Gastroesophageal sphincter (tissue), 4 donors: ENCODE results near the gene ZFHX3. TPM values are rescaled to one million over a fixed set of nuclear protein-coding genes. Genes with fewer than 3 reads are reported as not detected.
A peak's percentile ranks its signal among the peaks of the same experiment; 100 is the strongest.
"Not testable (repeated sequence)": the region's sequence is repeated elsewhere in the genome, so short reads cannot be mapped to it uniquely, and the experiment has no call there.

Experiments
- ATAC-seq: fragments of 150-250 bp; one replicate; pipeline ENCODE4 v1.9.1; 2016; ENCODE audit warnings: mild to moderate bottlenecking, moderate library complexity
- H3K27ac ChIP-seq, 4 donors: fragments of 200-600 bp; sonication (generic) in 3 of 4; 1 replicate in 3 of 4; 2 replicates in 1 of 4; pipeline ENCODE4 v1.5.1; 2016 to 2019
- H3K27me3 ChIP-seq: fragments of 200-600 bp; sonication (generic); one replicate; pipeline ENCODE4 v1.5.1; 2019
- H3K36me3 ChIP-seq, 2 donors: fragments of 200-600 bp; sonication (generic); one replicate each; pipeline ENCODE4 v1.5.1; 2019; ENCODE audit warnings: control low read depth in 1 of 2
- H3K4me1 ChIP-seq, 3 donors: fragments of 200-600 bp; sonication (generic); 1 replicate in 2 of 3; 2 replicates in 1 of 3; pipeline ENCODE4 v1.5.1; 2016 to 2019; ENCODE audit warnings: control low read depth in 2 of 3
- H3K4me3 ChIP-seq, 2 donors: fragments of 200-600 bp; sonication (generic); one replicate each; pipeline ENCODE4 v1.5.1; 2019; ENCODE audit warnings: mild to moderate bottlenecking in 1 of 2, moderate library complexity in 1 of 2
- H3K9me3 ChIP-seq, 3 donors: fragments of 200-600 bp; sonication (generic); one replicate each; pipeline ENCODE4 v1.5.1; 2017 to 2019; ENCODE audit warnings: control low read depth in 2 of 3
- EP300 ChIP-seq: sonication (generic); formaldehyde crosslinking; IDR thresholded peaks from one replicate; pipeline ENCODE4 v1.6.1; 2017; ENCODE audit warnings: antibody characterized with exemption, mild to moderate bottlenecking
- POLR2A ChIP-seq, 2 donors: fragments of 450-650 bp; IDR thresholded peaks; one replicate each; pipeline ENCODE4 v1.6.1; 2017; ENCODE audit warnings: antibody characterized with exemption in 2 of 2, mild to moderate bottlenecking in 2 of 2, moderate library complexity in 1 of 2
- POLR2AphosphoS5 ChIP-seq: sonication (generic); formaldehyde crosslinking; IDR thresholded peaks from one replicate; pipeline ENCODE4 v1.6.1; 2017; ENCODE audit warnings: antibody characterized with exemption
- WGBS, 2 donors: methylation state at CpG; one replicate each; pipeline ENCODE4 v1.1.5; 2018; ENCODE audit warnings: low coverage in 1 of 2; 5-methylcytosine and 5-hydroxymethylcytosine counted together
- total RNA-seq, 4 donors: library from RNA; depleted of rRNA; stranded (reverse); fragments of >200 nt; gene quantifications; one replicate each; pipeline ENCODE4 v1.1.0, GENCODE V29; 2016
- TF ChIP-seq, protein P1 (sequence below), 4 experiments: fragments of 200-600 bp in 2 of 4; fragments of 450-650 bp in 2 of 4; sonication (generic) in 1 of 4; IDR thresholded peaks; one replicate each; pipeline ENCODE4 v1.5.1; 2017 to 2019; ENCODE audit warnings: antibody characterized with exemption in 4 of 4, mild to moderate bottlenecking in 2 of 4, moderate library complexity in 2 of 4

The ZFHX3 gene
- total RNA-seq, 4 donors from 2014 or later, result 24.0 to 47.1 (median 29.5) TPM

DNA sequence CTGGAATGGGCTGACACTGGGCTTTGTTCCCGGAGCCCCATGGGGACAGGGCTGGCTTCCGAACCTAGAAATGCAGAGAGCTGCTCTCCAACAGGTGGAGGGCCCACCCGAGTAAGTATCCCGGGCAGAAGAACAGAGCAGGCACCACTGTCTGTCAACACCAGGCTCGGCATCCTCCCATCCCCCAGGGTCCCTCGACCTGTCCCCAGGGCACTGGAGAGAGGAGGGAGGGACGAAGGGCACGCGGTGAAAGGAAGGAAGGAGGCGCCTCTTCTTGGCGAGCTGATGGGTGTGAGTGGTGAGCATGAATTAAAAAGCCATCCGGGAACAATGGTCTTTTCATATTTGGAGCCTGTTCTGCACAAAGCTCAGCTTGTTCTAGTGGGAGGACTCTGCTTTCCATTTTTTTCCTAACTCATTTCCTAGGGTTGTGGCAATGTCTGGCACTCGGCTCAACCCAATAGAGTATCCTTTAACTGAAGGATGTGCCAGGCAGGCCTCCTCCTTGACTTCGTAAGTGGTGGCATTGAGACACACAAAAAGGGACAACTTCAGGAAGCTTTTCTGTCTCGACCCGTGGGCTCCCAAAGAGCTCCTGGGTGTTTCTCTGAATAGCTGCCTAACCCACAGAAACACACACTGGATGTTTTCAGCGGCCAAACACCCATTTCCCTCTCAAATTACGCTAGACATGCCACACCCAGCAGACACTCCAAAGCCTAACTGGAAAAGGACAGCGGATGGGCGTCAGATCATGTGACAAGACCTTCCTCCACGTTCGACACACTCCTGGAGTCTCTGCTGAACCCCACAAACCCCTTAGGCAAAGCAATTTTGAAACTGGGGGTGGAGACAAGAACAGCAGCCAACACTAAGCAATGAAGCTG, 47.7 kb downstream of the ZFHX3 start:
- ATAC-seq, result peak; percentile 79
- WGBS, 2 donors, result 90% methylated on average over 5 of the region's 22 CpGs; no CpG with 5 or more reads in 1 of the 2 donors

DNA sequence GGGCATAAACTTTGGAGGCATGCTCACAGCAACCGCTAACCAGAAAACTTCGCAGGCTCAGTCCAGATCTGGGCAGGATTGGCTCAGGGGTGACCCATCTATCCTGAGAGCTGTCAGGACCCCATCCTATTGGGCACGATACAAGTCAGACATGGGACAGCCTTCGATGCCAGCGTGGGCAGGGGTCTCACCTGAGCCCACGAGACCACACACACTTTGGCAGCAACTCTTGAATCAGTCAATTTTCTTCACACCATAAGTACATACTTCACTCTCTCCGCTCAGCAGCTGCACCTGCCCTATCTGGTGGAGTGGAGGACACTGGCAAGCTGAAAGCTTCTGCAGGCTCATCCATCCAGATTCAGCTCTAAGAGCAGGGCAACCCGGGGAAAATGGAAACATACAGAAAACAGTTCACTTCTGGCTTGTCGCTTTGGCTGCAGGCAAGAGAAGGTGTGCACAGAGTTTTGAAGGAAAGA, 48.3 kb downstream of the ZFHX3 start:
- H3K9me3 ChIP-seq, result peaks cover 0 to 8% (median 0%) of the 10 kb centered on the region in 3 donors
- no peaks in the 10 kb centered on the region for H3K27me3 ChIP-seq
- no peak for ATAC-seq
- H3K4me1 ChIP-seq, result peaks cover 0 to 52% (median 5%) of the 10 kb centered on the region in 3 donors
- H3K36me3 ChIP-seq, result no peaks in the 10 kb centered on the region
- 14 to 92% methylated on average over 2 to 5 of the region's 9 CpGs for WGBS, 2 donors
- peak overlapping the region in 3 of 4 donors; percentile 34 to 69 (median 53) for H3K27ac ChIP-seq
- H3K4me3 ChIP-seq, result no peak overlapping the region
- TF ChIP-seq EP300, result no peak
- TF ChIP-seq POLR2A (IDR thresholded peaks at IDR 0.05), result no peak
- TF ChIP-seq, protein P1, sequence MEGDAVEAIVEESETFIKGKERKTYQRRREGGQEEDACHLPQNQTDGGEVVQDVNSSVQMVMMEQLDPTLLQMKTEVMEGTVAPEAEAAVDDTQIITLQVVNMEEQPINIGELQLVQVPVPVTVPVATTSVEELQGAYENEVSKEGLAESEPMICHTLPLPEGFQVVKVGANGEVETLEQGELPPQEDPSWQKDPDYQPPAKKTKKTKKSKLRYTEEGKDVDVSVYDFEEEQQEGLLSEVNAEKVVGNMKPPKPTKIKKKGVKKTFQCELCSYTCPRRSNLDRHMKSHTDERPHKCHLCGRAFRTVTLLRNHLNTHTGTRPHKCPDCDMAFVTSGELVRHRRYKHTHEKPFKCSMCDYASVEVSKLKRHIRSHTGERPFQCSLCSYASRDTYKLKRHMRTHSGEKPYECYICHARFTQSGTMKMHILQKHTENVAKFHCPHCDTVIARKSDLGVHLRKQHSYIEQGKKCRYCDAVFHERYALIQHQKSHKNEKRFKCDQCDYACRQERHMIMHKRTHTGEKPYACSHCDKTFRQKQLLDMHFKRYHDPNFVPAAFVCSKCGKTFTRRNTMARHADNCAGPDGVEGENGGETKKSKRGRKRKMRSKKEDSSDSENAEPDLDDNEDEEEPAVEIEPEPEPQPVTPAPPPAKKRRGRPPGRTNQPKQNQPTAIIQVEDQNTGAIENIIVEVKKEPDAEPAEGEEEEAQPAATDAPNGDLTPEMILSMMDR (IDR thresholded peaks at IDR 0.05), result no peak
- TF ChIP-seq POLR2AphosphoS5, result no peak

More for the DNA sequence above, 47.7 kb downstream of the ZFHX3 start:
- H3K9me3 ChIP-seq, result peaks cover 0 to 8% (median 0%) of the 10 kb centered on the region in 3 donors
- no peaks in the 10 kb centered on the region for H3K27me3 ChIP-seq
- H3K36me3 ChIP-seq, result no peaks in the 10 kb centered on the region
- H3K27ac ChIP-seq, result peak overlapping the region in 3 of 4 donors; percentile 34 to 69 (median 53)
- H3K4me3 ChIP-seq, result no peak overlapping the region
- TF ChIP-seq, protein P1 (IDR thresholded peaks at IDR 0.05), result no peak
- TF ChIP-seq POLR2AphosphoS5 (no peak), EP300 (no peak), POLR2A (IDR thresholded peaks at IDR 0.05) (no peak)
- H3K4me1 ChIP-seq, result peaks cover 0 to 45% (median 5%) of the 10 kb centered on the region in 3 donors

DNA sequence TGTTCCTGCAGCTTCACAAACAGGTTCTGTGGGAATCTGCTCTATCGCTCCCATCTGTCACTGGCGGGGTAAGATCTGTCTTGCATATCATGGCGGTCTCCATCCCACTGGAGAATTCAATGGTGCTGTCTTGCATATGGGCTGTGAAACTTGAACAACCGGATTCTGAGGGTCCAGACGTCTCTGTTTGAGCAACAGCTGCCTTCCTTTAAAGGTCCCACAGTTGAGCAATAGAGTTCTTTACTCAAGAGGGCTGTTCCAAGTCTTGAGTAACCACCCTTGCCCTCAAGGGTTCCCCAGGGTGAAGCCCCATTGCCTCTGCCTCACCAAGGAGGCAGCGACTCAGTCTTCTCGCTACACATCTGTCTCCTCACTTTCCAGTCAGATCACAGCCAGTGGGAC, 50.8 kb downstream of the ZFHX3 start:
- Histone ChIP-seq H3K36me3 (no peaks in the 10 kb centered on the region), H3K9me3 (peaks cover 0 to 8% (median 0%) of the 10 kb centered on the region in 3 donors), H3K4me3 (no peak overlapping the region), H3K4me1 (peaks cover 0 to 68% (median 5%) of the 10 kb centered on the region in 3 donors), H3K27ac (peak overlapping the region in 2 of 4 donors; percentile 31 to 69), H3K27me3 (no peaks in the 10 kb centered on the region)
- peak; percentile 72 for ATAC-seq
- TF ChIP-seq POLR2A (IDR thresholded peaks at IDR 0.05) (no peak), EP300 (no peak), POLR2AphosphoS5 (peak; percentile 80)
- TF ChIP-seq, protein P1 (IDR thresholded peaks at IDR 0.05), result no peak
- WGBS, 2 donors, result 100% methylated on average over 1 of the region's 7 CpGs

DNA sequence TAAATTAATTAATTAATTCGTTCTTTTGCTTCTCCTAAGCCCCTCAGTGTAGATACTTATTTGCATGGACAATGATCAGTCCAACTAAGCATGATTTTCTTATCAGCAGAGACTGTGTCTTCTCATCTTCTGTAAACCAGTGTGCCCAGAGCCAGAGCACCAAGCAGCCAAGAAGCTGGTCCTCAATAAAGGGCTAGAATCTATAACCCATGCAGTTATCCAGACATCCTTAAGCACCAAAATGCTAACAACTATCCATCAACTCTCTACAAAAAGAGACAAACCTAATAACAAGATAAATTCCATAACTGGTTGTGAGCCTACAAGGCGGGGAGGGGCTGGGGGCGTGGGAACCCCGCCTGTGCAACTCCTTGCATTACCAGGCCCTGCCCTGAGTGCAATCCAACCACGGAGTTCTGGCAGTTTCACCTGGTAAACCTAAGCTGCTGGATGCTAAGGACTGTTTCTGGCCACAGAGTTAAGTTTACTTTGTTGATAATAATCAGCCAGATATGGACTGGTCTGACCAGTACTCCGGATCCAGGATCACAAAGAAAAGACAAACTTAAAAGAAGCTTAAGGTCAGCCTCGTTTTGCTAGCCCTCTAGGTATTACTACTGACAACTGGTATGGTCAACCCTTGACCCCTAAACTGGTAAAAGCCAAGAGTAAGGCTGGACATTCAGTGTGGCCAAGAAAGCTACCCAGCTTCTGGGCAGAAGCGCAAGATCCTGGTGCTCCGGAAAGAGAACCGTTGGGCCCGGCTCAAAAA, 51.5 kb downstream of the ZFHX3 start:
- no peak for TF ChIP-seq EP300
- TF ChIP-seq, protein P1 (IDR thresholded peaks at IDR 0.05), result no peak
- no peak for TF ChIP-seq POLR2AphosphoS5
- no peak for TF ChIP-seq POLR2A (IDR thresholded peaks at IDR 0.05)
- H3K27me3 ChIP-seq, result no peaks in the 10 kb centered on the region
- H3K4me3 ChIP-seq, result no peak overlapping the region
- peaks cover 0 to 74% (median 8%) of the 10 kb centered on the region in 3 donors for H3K4me1 ChIP-seq
- H3K9me3 ChIP-seq, result peaks cover 0 to 6% (median 0%) of the 10 kb centered on the region in 3 donors
- no peaks in the 10 kb centered on the region for H3K36me3 ChIP-seq
- no peak for ATAC-seq
- WGBS, 2 donors, result 86 to 88% methylated on average over 7 of the region's 11 CpGs
- peak overlapping the region in 2 of 4 donors; percentile 24 to 31 for H3K27ac ChIP-seq

DNA sequence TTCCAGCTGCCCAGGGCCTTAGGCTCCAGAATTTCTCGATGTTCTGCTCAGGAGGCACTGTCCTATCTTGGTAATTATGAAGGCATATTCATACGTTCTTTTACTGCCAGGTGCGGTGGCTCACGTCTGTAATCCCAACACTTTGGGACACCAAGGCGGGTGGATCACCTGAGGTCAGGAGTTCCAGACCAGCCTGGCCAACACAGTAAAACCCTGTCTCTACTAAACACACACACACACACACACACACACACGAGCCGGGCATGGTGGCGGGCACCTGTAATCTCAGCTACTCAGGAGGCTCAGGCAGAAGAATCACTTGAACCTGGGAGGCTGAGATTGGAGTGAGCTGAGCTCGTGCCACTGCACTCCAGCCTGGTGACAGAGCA, 52.1 kb downstream of the ZFHX3 start:
- H3K4me1 ChIP-seq, result peaks cover 0 to 80% (median 8%) of the 10 kb centered on the region in 3 donors
- H3K36me3 ChIP-seq, H3K9me3 ChIP-seq, ATAC-seq, H3K27ac ChIP-seq, H3K27me3 ChIP-seq, H3K4me3 ChIP-seq: not testable (repeated sequence)
- 100% methylated on average over 2 of the region's 9 CpGs; no CpG with 5 or more reads in 1 of the 2 donors for WGBS, 2 donors
